Thoracic aorta (tissue), 2 donors: ENCODE data around the gene GAS2L2. TPM values are rescaled to one million over a fixed set of nuclear protein-coding genes. Genes with fewer than 3 reads are reported as not detected.

Source experiments
- ATAC-seq: fragments of 150-250 bp; one replicate; pipeline ENCODE4 v1.8.0; 2017; ENCODE audit warnings: low read depth; ENCODE audit not compliant: insufficient number of reproducible peaks, low FRiP score
- DNase-seq: peaks from one replicate; pipeline ENCODE4 v3.0.0-alpha.2; 2020; ENCODE audit warnings: low spot score
- H3K27ac ChIP-seq, 2 donors: fragments of 200-600 bp; sonication (generic); 1 replicate in 1 of 2; 2 replicates in 1 of 2; pipeline ENCODE4 v1.5.1; 2016; ENCODE audit warnings: mild to moderate bottlenecking in 2 of 2, moderate library complexity in 2 of 2
- H3K27me3 ChIP-seq: fragments of 200-600 bp; sonication (generic); replicated peaks from 2 replicates; pipeline ENCODE4 v1.6.0; 2016; ENCODE audit warnings: mild to moderate bottlenecking; ENCODE audit not compliant: insufficient read depth
- H3K36me3 ChIP-seq: fragments of 200-600 bp; sonication (generic); one replicate; pipeline ENCODE4 v1.5.1; 2016
- H3K4me1 ChIP-seq, 2 donors: fragments of 200-600 bp; sonication (generic); 1 replicate in 1 of 2; 2 replicates in 1 of 2; pipeline versions ENCODE4 v1.5.1 to v1.6.0; 2016; ENCODE audit warnings: low read depth in 2 of 2, mild to moderate bottlenecking in 1 of 2; ENCODE audit not compliant: control insufficient read depth in 1 of 2
- H3K4me3 ChIP-seq: fragments of 200-600 bp; sonication (generic); 2 replicates; pipeline ENCODE4 v1.5.1; 2016; ENCODE audit warnings: mild to moderate bottlenecking
- H3K9me3 ChIP-seq: fragments of 200-600 bp; sonication (generic); 2 replicates; pipeline ENCODE4 v1.5.1; 2016
- CTCF ChIP-seq: fragments of 200-600 bp; sonication (generic); IDR thresholded peaks from one replicate; pipeline ENCODE4 v1.5.1; 2019; ENCODE audit warnings: antibody characterized with exemption
- total RNA-seq, 2 donors: library from RNA; depleted of rRNA; stranded (reverse); fragments of >200 nt; gene quantifications; one replicate each; pipeline versions ENCODE4 v1.1.0 to v1.2.3, GENCODE V29; 2016

Gene GAS2L2
- total RNA-seq, 2 donors from 2014 or later: not detected

- Histone ChIP-seq H3K9me3 (no peaks in the 10 kb centered on the region), H3K27me3 (no peaks in the 10 kb centered on the region), H3K4me3 (no peak overlapping the region), H3K36me3 (no peaks in the 10 kb centered on the region), H3K27ac (no peak overlapping the region), H3K4me1 (peaks cover 18 to 51% of the 10 kb centered on the region in 2 donors)
- DNase-seq: no peak
- TF ChIP-seq CTCF: no peak
- ATAC-seq: no peak
These were observed 43.9 kb upstream of the GAS2L2 start for GRCh38 chr17:35796942-35797341.

- no peak for TF ChIP-seq CTCF
- Histone ChIP-seq H3K9me3 (no peaks in the 10 kb centered on the region), H3K4me3 (peak overlapping the region; percentile 86), H3K36me3 (no peaks in the 10 kb centered on the region), H3K27ac (no peak overlapping the region), H3K4me1 (peaks cover 12 to 40% of the 10 kb centered on the region in 2 donors), H3K27me3 (no peaks in the 10 kb centered on the region)
- DNase-seq (no peak), ATAC-seq (no peak)
These were observed 42.8 kb upstream of the GAS2L2 start for GRCh38 chr17:35795871-35796265.

- Histone ChIP-seq H3K4me1 (peaks cover 9 to 36% of the 10 kb centered on the region in 2 donors), H3K4me3 (peak within 1 kb of the TSS; percentile 86), H3K36me3 (no peaks in the 10 kb centered on the region), H3K9me3 (no peaks in the 10 kb centered on the region), H3K27me3 (no peaks in the 10 kb centered on the region), H3K27ac (no peak within 1 kb of the TSS)
- ATAC-seq (peak; percentile 52), DNase-seq (no peak)
- TF ChIP-seq CTCF: no peak
These were observed 42.2 kb upstream of the GAS2L2 start, which contains the start of gene MMP28 for GRCh38 chr17:35795007-35795870. MMP28 (minus strand) TSS chr17:35795641; CDS start chr17:35795377, 264 bp downstream.

- Histone ChIP-seq H3K4me3 (no peak overlapping the region), H3K27ac (no peak overlapping the region), H3K36me3 (no peaks in the 10 kb centered on the region), H3K4me1 (peaks cover 4 to 38% of the 10 kb centered on the region in 2 donors), H3K9me3 (no peaks in the 10 kb centered on the region), H3K27me3 (no peaks in the 10 kb centered on the region)
- no peak for ATAC-seq
- no peak for DNase-seq
- no peak for TF ChIP-seq CTCF
These were observed 40.2 kb upstream of the GAS2L2 start for GRCh38 chr17:35793257-35793656.

GRCh38 chr17:35791681-35792350 is 38.8 kb upstream of the GAS2L2 start:
- Histone ChIP-seq H3K27me3 (no peaks in the 10 kb centered on the region), H3K27ac (no peak overlapping the region), H3K4me1 (peaks cover 4 to 40% of the 10 kb centered on the region in 2 donors), H3K4me3 (no peak overlapping the region), H3K9me3 (no peaks in the 10 kb centered on the region), H3K36me3 (no peaks in the 10 kb centered on the region)
- ATAC-seq (no peak), DNase-seq (no peak)
- no peak for TF ChIP-seq CTCF
